Activated CD4-positive, alpha-beta T cell treated with anti-CD3 and anti-CD28 coated beads, Interleukin-2, amount 50 U/mL, for 24 hours (primary cell): Measurements from ENCODE around the gene DPH6.
"Not testable (repeated sequence)": the region's sequence is repeated elsewhere in the genome, so short reads cannot be mapped to it uniquely, and the experiment has no call there.

Experiments used
- DNase-seq, 2 donors: peaks; one replicate each; pipeline ENCODE4 v3.0.0-alpha.2; 2020; ENCODE audit warnings: low read depth in 1 of 2, low spot score in 1 of 2

Gene DPH6

DNA sequence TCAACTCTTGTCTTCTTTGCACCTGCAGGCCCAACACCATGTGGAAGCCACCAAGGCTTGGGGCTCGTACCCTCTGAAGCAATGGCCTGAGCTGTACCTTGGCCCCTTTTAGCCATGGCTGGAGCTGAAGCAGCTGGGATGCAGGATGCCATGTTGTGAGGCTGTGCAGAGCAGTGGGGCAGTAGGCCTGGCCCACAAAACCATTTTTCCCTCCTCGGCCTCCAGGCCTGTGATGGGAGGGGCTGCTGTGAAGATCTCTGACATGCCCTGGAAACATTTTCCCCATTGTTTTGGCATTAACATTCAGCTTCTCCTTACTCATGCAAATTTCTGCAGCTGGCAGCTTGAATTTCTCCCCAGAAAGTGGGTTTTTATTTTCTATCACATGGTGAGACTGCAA lies 58.5 kb downstream of the DPH6 start:
- no peak for DNase-seq

DNA sequence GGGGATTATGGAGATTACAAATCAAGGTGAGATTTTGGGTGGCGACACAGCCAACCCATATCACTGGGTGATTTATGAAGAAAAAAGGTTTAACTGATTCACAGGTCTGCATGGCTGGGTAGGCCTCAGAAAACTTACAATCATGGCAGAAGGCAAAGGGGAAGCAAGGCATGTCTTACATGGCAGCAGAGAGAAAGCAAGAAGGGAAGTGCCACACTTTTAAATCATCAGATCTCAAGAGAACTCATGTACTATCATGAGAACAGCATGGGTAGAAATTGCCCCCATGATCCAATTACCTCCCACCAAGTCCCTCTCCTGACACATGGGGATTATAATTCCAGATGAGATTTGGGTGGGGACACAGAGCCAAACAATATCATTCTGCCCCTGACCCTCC lies 59.7 kb downstream of the DPH6 start:
- DNase-seq = no peak

DNA sequence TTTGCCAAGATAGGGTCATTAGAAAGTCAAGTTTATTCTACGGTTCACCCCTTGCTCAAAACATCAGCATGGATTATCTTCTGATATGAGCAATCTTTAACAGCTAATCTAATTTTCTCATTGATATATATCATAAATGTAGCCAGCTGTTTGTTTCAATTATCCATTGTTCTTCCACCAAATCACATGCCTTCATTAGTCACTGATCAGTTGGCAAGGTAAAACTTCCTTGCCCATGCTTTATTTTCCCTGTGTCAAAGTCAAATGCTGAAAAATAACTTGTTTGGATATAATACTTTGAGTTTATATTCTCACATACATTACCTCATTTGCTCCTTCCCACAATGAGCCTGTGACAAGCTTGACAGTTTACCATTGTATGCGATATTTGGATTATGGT lies 60.6 kb downstream of the DPH6 start:
- DNase-seq = no peak

DNA sequence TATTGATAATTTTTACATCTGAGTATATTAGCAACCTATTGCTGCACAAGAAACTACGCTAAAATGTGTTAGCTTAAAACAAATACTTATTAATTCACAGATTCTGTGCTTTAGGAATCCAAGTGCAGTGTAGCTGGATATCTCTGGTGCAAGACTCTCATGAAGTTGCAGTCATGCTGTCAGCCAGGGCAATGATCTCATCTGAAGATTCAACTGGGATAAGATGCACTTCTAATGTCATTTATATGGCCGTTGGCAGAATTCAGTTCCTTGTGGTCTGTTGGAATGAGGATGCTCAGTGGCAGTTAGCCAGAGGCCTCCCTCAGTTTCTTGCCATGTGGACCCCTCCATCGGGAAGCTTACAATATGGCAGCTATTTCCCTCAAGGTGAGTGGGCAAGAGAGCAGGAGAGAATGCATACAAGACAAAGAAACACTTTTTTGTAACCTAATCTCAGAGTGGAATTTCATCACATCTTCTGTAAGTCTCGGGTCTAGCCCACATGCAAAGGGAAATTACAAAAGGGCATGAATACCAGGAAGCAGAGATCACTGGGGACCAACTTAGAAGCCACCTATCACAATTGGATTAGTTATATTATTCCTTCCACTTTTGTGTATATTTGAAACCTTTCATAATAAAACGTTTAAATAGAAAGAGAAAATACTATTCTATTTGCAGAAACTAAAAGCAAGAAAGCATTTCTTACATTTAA lies 61.6 kb downstream of the DPH6 start:
- no peak for DNase-seq

DNA sequence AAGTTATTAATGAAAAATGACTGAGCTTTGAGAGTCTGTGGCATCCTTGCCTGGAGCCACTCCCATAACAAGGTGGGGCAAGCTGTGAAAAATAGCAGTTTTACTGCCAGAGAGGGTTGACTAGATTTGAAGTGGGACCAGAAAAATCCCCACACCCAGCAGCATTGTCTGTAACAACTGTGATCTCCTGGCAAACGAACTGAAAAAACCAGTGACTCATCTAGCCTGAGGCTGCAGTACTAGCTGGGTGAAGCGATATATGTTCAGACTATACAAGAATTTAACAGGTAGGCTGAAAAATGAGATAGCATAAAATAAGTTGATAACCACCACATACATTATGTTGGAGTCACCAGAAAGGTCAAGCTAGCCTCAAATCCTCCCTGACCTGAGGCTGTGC lies 64.0 kb downstream of the DPH6 start:
- DNase-seq = no peak

DNA sequence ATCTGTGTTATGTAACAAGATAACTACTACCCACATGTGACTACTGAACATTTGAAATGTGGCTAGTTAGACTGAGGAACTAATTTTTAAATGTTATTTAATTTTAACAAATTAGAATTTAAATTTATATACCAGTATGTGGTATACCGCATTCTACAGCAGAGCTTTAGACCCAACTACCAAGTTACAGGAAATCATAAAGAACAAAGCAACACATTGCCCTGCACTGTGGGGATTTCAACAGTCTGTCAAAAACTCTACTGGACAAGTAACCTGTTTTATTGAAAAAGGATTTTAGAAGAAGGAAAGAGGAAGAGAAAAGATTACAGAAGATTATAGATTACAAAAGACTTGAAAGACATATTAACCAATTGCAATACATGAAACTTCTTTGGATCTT lies 64.9 kb downstream of the DPH6 start:
- no peak for DNase-seq

DNA sequence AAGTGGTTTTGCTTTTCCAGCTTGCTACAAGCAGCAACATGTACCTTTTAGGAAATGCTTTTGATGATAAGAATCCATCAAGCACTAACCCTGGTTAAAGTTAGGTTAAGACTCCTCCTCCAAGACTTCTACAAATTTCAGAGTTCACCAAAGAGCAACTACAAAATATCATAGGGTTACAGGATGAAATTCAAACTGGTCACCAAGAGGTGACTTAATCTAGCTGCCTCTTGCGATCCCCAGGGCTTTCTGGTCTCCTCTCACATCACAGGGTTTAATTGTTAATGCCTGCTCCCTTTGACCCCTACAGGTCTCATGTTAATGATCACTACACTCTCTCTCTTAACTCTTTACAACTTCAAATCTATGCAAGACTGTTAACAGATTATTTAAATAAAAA lies 66.5 kb downstream of the DPH6 start:
- no peak for DNase-seq

DNA sequence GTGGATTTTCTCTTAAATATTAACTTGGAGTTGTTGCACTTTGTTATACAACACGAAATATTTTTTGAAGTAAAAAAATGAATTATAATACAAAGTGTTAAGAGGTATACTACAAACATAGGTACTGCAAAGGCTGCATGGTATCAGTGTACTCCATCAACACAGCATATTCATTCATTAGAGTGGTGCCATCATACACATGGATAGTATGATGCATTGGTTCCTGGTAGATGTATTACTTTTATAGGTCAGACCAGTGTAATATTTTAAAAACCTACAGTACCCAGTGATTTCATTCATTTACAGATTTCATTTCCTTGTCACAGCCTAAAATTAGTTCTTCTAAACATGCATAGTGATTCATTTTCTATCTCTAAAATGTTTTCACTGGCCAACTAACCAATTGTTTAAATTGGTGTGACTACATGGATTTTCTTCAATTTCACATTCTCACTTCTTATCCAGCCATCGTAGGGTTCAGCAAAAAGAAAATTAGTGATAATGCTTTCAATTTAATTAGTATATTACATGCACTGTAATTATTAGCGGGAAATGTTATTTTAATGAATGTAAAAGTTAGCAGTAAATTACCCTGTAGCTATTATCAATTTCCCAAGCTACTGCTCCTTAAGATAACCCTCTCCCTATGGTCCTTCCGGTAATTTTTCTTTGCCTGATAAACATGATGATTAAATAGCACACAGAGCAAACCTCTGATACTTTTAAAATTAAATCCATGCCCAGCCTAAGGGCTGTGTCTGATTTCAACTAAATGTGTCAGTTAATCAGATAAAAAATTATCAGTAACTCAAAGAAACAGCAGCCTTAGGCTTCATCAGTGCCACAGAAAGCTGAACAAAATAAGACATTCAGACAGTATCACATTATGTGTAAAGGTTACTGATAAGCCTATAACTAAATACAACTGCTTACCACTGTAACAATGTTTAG lies 68.4 kb downstream of the DPH6 start:
- no peak for DNase-seq

DNA sequence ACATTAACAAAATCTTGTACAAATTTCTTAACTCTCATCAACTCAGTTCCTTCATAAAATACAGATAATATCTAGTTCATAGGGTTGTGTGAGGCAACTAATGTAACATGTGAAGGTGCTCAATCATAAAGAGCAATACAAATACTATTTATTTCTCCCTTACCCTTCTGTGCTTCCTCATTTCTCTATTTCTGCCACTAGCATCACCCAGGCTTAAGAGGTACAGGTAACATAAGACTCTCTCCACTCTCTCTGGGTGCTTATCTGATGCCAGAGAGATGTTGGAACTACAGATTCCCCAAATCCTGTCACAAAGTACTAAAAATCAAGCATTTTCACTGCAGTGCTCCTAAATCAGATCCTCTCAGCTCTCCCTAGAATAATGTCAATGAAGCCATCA lies 74.9 kb downstream of the DPH6 start:
- DNase-seq = no peak

DNA sequence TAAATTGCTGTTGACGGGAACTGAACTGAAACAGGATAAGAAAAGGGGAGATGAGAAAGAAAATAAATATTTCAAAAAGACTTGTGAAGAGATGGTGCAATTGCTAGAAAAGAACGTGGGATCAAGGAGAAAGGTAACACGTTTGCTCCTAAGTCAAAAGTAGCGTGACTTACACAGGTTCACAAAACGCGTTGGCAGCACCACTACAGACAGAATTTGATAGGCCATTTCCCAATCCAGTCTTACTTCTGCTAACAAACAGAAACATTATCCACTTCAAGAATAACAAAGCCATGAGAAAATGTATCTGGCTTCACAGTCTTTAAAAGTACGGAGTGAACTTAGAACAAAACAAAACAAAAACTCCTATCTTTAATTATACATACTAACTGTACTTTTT lies 75.5 kb downstream of the DPH6 start:
- DNase-seq = no peak

DNA sequence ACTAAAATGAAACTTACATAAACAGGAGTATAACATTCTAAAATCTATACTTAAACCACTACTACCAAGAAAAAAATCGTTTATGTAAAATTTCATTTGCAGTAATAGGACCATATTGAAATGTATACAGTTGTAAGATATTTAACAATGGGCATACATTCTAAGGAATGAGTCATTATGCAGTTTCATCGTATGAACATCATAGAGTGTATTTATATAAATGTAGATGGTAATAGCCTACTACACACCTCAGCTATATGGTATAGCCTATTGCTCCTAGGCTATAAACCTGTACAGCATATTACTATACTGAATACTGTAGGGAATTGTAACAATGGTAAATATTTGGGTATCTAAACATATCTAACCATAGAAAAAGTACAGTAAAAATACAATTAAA lies 79.5 kb downstream of the DPH6 start:
- no peak for DNase-seq

DNA sequence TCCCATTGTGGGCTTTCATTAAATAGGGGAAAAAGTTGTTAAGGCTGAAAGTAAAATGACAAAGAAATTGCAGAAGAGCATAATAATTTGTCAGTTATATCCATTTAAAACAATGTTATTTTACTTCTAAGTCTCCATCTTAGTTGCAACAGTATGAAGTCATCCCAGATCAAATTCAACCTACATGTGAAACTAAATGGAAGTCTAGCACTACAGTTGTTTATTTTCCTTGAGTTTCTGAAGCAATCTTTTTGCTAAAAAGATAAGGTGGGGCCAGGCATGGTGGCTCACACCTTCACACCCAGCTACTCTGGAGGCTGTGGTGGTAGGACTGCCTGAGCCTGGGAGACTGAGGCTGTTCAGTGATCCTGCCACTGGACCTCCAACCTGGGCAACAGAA lies 80.2 kb downstream of the DPH6 start:
- no peak for DNase-seq

DNA sequence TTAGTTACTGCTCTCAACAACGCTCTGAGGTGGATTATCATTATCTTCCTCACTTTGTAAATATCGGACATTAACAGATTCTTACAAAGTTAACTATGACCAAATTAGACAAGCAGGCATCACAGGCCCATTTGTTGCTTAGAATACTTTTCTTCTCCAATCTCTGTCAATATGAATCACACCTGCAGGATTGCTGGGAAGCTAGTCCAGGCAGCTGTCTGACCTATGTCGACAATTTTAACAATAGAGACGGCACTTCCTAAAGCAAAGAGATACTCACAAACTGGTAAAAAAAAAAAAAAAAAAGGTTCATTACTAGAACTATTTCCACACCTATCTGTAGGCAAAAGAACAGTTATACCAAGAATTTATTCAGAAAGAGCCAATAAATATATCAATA lies 85.3 kb downstream of the DPH6 start:
- DNase-seq = no peak

DNA sequence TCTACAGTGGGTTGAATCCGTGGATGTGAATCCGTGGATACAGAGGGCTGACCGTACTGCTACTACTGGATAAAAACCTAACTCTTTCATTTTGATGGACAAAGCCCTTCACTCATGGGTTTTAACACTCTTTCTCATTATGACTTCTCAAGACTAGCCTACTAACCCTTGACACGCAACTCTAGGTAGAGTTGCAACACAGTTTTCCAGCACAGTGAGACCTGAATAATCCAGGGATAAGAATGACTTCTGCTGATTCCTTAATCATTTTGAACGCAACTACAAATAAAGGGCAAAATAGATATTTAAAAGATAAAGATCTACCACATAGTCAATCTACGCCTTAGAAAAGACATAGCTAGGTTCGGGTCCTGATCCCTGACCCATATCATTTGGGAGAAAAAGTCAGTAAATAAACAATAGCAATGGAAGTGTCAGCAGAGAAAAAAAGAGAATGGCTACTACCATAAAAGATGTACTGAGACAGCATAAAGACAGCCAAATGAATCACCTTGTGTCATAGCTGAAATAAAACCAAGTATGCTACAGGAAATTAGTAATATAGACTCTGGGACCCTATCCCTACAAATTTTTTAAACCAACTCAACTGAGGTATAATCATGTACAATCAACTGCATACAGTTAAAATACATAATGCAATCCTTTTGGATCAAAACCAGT lies 87.6 kb downstream of the DPH6 start:
- DNase-seq = no peak

DNA sequence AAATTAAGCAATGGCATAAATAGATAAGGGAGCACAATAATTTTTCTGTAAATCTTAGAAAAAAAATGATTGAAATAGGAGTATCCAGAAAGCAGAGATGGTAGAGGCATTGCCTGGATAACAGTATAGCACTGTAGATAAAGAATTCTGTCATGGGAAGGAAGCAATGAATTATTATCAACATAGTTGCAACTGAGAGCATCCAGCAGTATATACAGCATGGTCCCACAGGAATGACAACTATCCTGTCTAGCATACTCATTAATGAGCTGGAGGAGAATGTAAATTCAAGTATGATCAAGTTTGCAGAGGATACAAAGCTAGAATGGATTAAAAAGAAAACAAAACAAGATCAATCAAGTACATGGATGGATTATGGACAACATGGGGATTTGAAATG lies 90.8 kb downstream of the DPH6 start:
- no peak for DNase-seq

DNA sequence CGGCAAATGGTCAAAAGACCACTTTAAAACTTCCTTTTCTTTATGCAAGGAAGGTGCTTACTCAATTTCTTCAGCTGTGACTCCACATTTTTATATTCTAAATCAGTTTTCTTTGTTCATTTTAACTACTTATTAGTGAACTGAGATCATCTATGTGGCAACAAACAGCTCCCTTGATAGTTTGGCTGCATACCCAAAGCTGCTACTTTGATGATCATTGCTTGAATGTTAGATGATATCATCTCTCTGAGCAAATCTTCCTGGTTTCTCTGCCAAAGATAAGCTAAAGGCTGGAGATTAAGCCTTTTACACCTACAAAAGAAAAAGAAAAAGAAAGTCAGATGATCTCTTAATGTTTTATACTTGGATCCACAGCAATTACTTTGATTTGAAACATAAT lies 95.5 kb downstream of the DPH6 start:
- no peak for DNase-seq

DNA sequence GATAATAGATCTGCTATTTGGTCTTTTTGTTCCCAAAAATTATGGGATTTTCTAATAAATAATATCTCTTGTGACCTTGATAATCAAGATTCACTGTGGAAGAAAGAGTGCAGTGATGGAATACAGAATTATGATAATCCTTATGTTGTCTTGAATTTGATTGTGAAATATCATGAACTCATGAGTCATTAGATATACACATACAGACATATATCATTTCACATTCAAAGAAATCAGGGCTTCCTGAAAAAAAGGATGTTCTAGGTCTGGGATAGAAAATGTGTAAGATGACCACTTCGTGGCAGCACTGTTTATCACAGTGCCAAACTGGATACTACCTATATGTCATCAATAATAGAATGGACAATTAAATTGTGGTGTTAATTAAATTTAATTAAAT lies 97.7 kb downstream of the DPH6 start:
- no peak for DNase-seq

DNA sequence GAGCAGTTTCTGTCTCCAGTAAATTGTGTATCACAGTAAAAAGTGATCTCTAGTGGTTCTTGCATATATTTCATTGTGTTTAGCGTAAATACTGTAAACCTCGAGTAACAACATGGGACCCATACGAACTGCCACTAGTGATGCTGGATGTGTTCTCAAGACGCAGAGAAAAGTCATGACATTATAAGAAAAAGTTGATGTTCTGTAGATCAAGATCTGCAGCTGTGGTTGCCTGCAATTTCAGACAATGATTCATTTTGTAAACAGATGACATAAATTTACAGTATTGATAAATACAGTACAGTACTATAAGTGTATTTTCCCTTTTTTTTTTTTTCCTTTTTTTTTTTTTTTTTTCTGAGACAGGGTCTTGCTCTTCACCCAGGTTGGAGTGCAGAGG lies 100.1 kb downstream of the DPH6 start:
- DNase-seq = no peak

DNA sequence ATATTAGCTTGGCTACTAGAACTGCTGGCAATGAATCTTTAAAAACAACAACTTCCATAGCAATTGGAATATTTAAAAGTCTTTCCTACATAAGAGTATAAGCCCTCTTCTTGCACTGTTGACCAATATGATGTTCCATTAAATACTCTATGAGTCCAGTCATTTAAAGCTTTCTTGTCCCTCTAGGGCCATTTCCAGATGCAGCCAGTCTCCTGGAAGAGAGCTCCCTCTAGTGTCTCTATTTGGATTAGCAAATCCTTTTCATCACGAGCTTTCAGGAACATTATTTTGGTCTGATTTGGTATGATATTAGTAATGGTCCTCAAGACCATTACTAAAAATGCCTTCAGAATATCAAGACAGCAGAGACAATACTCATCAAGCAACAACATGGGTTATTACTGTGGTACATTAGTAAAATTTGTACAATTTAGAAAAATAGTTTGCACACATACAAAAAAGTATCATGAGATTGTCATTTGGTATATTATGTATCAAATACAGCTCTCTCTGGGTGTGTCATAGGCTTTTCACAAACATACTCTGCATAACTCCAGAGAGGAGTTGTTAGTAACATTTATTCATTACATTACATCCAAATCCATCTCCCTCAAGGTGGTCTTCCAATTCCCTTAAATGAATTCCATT lies 101.3 kb downstream of the DPH6 start:
- no peak for DNase-seq

DNA sequence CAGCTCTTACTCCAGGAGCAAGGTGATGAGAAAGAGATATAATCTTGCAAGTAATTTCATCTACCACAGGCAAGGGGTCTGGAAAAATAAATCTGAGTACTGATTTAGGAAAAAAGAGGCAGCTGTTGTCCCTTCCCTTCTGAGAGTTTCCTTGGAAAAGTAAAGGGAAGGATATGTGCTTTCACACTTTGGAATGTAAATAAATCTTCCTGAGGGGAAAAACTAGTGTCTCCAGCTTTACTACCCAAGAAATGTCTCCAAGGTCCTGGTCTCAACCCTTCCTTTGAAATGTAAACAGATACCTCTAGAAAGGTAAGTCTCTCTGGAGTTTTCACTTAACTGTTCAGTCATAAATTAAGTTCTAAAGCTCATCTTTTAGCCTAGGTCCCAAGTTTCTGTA lies 102.6 kb downstream of the DPH6 start:
- no peak for DNase-seq

DNA sequence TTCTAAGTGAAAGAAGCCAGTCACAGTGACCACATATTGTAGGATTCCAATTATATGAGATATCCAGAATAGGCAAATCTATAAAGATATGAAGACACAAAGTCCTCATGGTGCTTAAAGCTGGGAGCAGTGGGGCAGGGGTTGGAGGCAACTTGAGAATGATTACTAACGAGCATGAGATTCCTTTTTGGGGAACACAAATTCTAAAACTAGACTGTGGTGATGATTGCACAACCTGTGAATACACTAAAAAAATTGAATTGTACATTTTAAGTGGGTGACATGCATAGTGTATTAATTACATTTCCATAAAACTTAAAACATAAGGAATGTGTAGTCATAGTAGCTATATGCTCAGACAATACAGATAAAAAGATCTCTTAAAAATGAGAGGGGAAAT lies 103.2 kb downstream of the DPH6 start:
- no peak for DNase-seq

DNA sequence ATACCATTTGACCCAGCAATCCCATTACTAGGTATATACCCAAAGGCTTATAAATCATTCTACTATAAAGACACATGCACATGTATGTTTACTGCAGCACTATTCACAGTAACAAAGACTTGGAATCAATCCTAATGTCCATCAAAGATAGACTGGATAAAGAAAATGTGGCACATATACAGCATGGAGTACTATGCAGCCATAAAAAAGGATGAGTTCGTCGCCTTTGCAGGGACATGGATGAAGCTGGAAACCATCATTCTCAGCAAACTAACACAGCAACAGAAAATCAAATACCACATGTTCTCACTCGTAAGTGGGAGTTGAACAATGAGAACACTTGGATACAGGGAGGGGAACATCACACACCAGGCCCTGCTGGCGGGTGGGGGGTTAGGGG lies 104.7 kb downstream of the DPH6 start:
- not testable (repeated sequence) for DNase-seq
